Ishikawa (cell line): ENCODE results near the gene MKKS.

Experiments
- TAF1 ChIP-seq: IDR thresholded peaks from 2 replicates; pipeline ENCODE4 v1.6.1; 2012; ENCODE audit warnings: low read depth, mild to moderate bottlenecking
- TF ChIP-seq, protein P1 (sequence below): IDR thresholded peaks from 2 replicates; pipeline ENCODE4 v1.6.1; 2012; ENCODE audit warnings: low read depth, mild to moderate bottlenecking
- TF ChIP-seq, protein P2 (sequence below): IDR thresholded peaks from 2 replicates; pipeline ENCODE4 v1.6.1; 2012

DNA sequence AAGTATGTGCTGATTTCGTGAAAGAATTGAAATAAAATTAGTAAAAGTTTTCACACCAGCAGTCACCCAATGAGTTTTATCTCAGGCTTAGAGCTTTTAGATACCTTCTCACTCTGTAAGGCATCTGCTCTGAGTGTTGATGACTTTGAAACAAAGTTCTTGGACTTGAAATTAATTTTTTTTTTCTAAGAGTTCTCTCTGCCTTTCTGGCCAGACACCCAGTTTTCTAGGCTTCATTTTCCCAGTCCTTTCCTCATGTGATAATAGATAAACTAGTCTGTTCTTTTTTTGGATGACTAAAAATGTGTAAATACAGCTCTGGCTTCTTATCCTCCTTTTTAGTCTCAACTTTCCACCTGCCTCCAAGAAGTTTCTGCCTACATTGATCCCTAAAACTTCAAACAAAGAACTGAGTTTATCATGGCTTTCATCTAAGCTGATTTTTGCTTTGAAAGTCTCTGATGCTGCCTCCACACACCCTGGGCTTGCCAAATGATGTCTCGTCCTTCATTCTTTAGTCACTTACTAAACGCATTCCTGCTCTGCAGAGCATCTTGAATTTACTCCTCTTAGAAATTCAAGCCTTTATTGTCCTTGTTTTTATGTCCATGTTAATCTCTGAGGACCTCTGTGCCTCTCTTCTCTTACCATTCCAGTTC lies 33.8 kb upstream of the MKKS start:
- TF ChIP-seq, protein P1, sequence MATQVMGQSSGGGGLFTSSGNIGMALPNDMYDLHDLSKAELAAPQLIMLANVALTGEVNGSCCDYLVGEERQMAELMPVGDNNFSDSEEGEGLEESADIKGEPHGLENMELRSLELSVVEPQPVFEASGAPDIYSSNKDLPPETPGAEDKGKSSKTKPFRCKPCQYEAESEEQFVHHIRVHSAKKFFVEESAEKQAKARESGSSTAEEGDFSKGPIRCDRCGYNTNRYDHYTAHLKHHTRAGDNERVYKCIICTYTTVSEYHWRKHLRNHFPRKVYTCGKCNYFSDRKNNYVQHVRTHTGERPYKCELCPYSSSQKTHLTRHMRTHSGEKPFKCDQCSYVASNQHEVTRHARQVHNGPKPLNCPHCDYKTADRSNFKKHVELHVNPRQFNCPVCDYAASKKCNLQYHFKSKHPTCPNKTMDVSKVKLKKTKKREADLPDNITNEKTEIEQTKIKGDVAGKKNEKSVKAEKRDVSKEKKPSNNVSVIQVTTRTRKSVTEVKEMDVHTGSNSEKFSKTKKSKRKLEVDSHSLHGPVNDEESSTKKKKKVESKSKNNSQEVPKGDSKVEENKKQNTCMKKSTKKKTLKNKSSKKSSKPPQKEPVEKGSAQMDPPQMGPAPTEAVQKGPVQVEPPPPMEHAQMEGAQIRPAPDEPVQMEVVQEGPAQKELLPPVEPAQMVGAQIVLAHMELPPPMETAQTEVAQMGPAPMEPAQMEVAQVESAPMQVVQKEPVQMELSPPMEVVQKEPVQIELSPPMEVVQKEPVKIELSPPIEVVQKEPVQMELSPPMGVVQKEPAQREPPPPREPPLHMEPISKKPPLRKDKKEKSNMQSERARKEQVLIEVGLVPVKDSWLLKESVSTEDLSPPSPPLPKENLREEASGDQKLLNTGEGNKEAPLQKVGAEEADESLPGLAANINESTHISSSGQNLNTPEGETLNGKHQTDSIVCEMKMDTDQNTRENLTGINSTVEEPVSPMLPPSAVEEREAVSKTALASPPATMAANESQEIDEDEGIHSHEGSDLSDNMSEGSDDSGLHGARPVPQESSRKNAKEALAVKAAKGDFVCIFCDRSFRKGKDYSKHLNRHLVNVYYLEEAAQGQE = no peak
- no peak for TF ChIP-seq TAF1
- TF ChIP-seq, protein P2, sequence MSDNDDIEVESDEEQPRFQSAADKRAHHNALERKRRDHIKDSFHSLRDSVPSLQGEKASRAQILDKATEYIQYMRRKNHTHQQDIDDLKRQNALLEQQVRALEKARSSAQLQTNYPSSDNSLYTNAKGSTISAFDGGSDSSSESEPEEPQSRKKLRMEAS = no peak
